ENCODE data around the gene HACE1.

DNA sequence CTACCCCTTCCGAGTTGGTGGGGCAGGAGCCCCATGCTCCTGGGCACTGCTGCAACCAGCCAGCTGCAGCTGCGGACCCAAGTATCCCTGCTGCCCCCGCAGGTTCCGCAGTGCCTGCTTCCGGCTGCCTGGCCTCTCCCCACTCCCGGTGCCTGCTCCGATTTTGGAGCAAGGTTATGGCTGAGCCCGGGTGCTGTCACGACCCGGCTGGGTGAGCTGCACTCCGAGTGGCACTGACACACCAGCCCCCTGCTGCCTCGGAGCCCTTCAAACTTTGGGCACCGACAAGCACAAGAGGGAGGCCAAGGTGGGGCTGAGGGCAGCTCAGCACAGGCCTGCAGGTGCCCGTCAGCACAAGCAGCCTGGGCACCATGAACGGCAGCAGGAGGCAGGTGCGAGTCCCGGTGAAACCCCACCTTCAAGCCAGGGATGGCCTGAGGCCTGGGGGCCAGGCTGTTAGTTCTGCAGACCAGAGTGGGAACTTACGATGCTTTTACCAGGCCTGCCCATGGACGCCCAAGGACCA is 25.9 kb upstream of the HACE1 start:
- TF ChIP-seq, protein P1, sequence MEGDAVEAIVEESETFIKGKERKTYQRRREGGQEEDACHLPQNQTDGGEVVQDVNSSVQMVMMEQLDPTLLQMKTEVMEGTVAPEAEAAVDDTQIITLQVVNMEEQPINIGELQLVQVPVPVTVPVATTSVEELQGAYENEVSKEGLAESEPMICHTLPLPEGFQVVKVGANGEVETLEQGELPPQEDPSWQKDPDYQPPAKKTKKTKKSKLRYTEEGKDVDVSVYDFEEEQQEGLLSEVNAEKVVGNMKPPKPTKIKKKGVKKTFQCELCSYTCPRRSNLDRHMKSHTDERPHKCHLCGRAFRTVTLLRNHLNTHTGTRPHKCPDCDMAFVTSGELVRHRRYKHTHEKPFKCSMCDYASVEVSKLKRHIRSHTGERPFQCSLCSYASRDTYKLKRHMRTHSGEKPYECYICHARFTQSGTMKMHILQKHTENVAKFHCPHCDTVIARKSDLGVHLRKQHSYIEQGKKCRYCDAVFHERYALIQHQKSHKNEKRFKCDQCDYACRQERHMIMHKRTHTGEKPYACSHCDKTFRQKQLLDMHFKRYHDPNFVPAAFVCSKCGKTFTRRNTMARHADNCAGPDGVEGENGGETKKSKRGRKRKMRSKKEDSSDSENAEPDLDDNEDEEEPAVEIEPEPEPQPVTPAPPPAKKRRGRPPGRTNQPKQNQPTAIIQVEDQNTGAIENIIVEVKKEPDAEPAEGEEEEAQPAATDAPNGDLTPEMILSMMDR (IDR thresholded peaks at IDR 0.05), result no peak
- TF ChIP-seq POLR2A (IDR thresholded peaks at IDR 0.05), result no peak
